A673 (cell line): ENCODE results near the gene LUZP4. TPM values are rescaled to one million over a fixed set of nuclear protein-coding genes. Genes with fewer than 3 reads are reported as not detected.

Source experiments
- BruUV-seq: library from RNA; stranded (reverse); fragments of 400-500 nt; replicated peaks from 2 replicates; lab custom pipeline; 2021; lab: Mats Ljungman, UMichigan
- CTCF ChIA-PET: fragments of 300-600 bp; sonication (Branson Sonifier 250); formaldehyde crosslinking; loops from one replicate; lab custom pipeline; 2022; ENCODE audit warnings: antibody characterized with exemption; lab: Charles Lee
- POLR2A ChIA-PET: fragments of 300-600 bp; sonication (Branson Sonifier 250); formaldehyde crosslinking; loops from one replicate; lab custom pipeline; 2022; ENCODE audit warnings: antibody characterized with exemption; ENCODE audit not compliant: low non-redundant PET; lab: Charles Lee
- DNase-seq: peaks from one replicate; pipeline ENCODE4 v3.0.0-alpha.2; 2015; ENCODE audit warnings: low spot score
- H3K27ac ChIP-seq: fragments of 200-600 bp; sonication (generic); 2 replicates; pipeline ENCODE4 v1.5.1; 2016; ENCODE audit warnings: mixed run types, low read depth, mild to moderate bottlenecking, mixed read lengths, antibody characterized with exemption, low read length; ENCODE audit not compliant: poor library complexity, severe bottlenecking
- H3K27me3 ChIP-seq: fragments of 200-600 bp; sonication (generic); replicated peaks from 2 replicates; pipeline ENCODE4 v1.6.1; 2017; ENCODE audit warnings: mixed run types, low read depth, mild to moderate bottlenecking, mixed read lengths, antibody characterized with exemption, low read length; ENCODE audit not compliant: insufficient read depth, poor library complexity
- H3K36me3 ChIP-seq: fragments of 200-600 bp; sonication (generic); 2 replicates; pipeline ENCODE4 v1.6.1; 2016; ENCODE audit warnings: mixed run types, mild to moderate bottlenecking, mixed read lengths, antibody characterized with exemption, low read length; ENCODE audit not compliant: insufficient read depth, poor library complexity, severe bottlenecking
- H3K4me1 ChIP-seq: fragments of 200-600 bp; sonication (generic); 2 replicates; pipeline ENCODE4 v1.6.1; 2017; ENCODE audit warnings: mixed run types, mild to moderate bottlenecking, mixed read lengths, antibody characterized with exemption, low read length; ENCODE audit not compliant: insufficient read depth, poor library complexity, severe bottlenecking
- H3K4me3 ChIP-seq: fragments of 200-600 bp; sonication (generic); 2 replicates; pipeline ENCODE4 v1.5.1; 2016; ENCODE audit warnings: low read depth, mixed run types, mild to moderate bottlenecking, mixed read lengths, low read length; ENCODE audit not compliant: poor library complexity, severe bottlenecking
- H3K9me3 ChIP-seq: fragments of 200-600 bp; sonication (generic); 2 replicates; pipeline ENCODE4 v1.6.1; 2016; ENCODE audit warnings: mixed run types, low read depth, mild to moderate bottlenecking, mixed read lengths, antibody characterized with exemption, low read length; ENCODE audit not compliant: poor library complexity, severe bottlenecking
- EZH2 ChIP-seq: fragments of 200-600 bp; sonication (generic); IDR thresholded peaks from 2 replicates; pipeline ENCODE4 v1.6.1; 2017; ENCODE audit warnings: borderline replicate concordance, low read depth, mild to moderate bottlenecking, mixed read lengths, antibody characterized with exemption, low read length; ENCODE audit not compliant: poor library complexity, severe bottlenecking
- intact Hi-C: fragments of 100-400 bp; cut with micrococcal nuclease; formaldehyde crosslinking; loops from one replicate; pipeline ENCODE4 v1.10.0; 2022; ENCODE audit not compliant: unreplicated experiment
- total RNA-seq: library from RNA; stranded (reverse); gene quantifications from 2 replicates; pipeline ENCODE4 v1.2.3, GENCODE V29; 2021
- TF ChIP-seq, protein P1 (sequence below): fragments of 300-800, 200-600 bp; sonication (generic); conservative IDR thresholded peaks from 2 replicates; pipeline ENCODE4 v1.5.1; 2017; ENCODE audit warnings: low read depth, mild to moderate bottlenecking, antibody characterized with exemption, low read length, moderate library complexity, mixed read lengths

Gene LUZP4
- total RNA-seq, 1 experiment from 2014 or later, result not detected

DNA sequence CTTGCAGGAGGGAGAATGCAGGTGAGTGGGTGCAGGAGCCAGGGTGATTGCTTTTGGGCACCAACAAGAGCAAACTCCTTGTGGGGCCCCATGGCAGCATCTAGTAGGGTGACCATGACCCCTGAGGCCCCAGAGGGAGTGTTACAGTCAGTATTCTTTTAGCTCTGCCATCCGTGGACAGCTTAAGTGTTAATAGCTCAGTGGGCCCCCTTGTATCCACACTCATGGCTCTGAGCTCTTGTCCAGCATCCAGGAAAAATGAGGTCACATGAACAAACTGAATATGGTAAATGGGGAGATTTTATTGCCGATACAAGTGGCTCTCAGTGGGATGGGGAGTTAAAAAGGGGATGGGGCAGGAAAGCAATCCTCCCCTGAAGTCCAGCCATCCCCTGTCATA is 28.4 kb upstream of the LUZP4 start:
- Histone ChIP-seq H3K4me1 (no peaks in the 10 kb centered on the region), H3K27ac (no peak overlapping the region), H3K36me3 (no peaks in the 10 kb centered on the region), H3K9me3 (no peaks in the 10 kb centered on the region), H3K27me3 (peaks cover 17% of the 10 kb centered on the region), H3K4me3 (no peak overlapping the region)
- intact Hi-C loops, result no loop called here
- no peak for DNase-seq
- POLR2A ChIA-PET, result no interaction called here
- no peak for TF ChIP-seq EZH2
- TF ChIP-seq, protein P1, sequence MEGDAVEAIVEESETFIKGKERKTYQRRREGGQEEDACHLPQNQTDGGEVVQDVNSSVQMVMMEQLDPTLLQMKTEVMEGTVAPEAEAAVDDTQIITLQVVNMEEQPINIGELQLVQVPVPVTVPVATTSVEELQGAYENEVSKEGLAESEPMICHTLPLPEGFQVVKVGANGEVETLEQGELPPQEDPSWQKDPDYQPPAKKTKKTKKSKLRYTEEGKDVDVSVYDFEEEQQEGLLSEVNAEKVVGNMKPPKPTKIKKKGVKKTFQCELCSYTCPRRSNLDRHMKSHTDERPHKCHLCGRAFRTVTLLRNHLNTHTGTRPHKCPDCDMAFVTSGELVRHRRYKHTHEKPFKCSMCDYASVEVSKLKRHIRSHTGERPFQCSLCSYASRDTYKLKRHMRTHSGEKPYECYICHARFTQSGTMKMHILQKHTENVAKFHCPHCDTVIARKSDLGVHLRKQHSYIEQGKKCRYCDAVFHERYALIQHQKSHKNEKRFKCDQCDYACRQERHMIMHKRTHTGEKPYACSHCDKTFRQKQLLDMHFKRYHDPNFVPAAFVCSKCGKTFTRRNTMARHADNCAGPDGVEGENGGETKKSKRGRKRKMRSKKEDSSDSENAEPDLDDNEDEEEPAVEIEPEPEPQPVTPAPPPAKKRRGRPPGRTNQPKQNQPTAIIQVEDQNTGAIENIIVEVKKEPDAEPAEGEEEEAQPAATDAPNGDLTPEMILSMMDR, result no peak
- no TSS peak for BruUV-seq
- CTCF ChIA-PET, result no interaction called here

DNA sequence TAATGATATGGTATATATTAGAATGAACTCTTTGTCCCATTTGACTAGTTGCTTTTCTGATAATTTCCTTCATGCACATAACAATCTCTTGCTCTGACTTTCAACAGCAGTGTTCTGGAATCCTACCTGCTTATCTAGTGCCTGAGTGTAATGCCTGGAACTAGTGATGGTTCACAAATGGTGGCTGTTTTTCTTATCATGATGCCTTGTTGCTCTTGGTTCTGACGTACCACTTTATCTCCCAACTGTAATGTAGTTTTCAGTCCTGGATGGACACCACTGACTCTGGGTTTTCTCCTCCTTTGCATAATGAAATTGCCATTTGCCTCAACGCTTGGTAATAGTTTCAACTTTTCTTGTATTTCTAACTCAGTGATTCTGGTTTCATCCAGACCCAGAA is 25.5 kb upstream of the LUZP4 start:
- intact Hi-C loops, result no loop called here
- ChIA-PET CTCF (no interaction called here), POLR2A (no interaction called here)
- Histone ChIP-seq H3K4me3 (no peak overlapping the region), H3K27ac (no peak overlapping the region), H3K36me3 (no peaks in the 10 kb centered on the region), H3K27me3 (peaks cover 14% of the 10 kb centered on the region), H3K4me1 (no peaks in the 10 kb centered on the region), H3K9me3 (no peaks in the 10 kb centered on the region)
- DNase-seq, result no peak
- no TSS peak for BruUV-seq
- TF ChIP-seq, protein P1, result no peak
- TF ChIP-seq EZH2, result no peak

DNA sequence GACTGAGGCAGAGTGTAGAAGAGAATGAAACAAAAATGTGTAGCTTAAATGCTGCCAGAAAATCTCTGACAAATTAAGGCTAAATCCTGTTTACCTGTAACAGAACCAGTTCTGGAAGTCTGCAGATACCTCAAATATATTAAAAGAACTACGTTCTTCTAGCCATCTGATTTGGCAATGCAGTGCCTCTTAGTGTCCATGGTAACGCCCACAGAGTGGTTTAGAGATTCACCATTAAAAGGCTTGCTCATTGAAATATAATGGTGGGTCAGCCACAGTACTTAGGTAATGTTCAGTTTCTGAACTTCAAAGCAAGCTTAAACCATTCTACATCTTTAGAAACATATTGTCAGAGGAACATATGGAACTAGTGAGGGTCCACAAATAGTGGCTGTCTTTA is 23.2 kb upstream of the LUZP4 start:
- Histone ChIP-seq H3K27me3 (peaks cover 26% of the 10 kb centered on the region), H3K27ac (no peak overlapping the region), H3K36me3 (no peaks in the 10 kb centered on the region), H3K4me3 (no peak overlapping the region), H3K9me3 (no peaks in the 10 kb centered on the region), H3K4me1 (no peaks in the 10 kb centered on the region)
- ChIA-PET POLR2A (no interaction called here), CTCF (no interaction called here)
- intact Hi-C loops, result no loop called here
- DNase-seq, result no peak
- TF ChIP-seq, protein P1, result no peak
- no peak for TF ChIP-seq EZH2
- no TSS peak for BruUV-seq
